Mesenchymal stem cell (in vitro differentiated cells and primary cell): Measurements from ENCODE around the gene PDZD2.

Experiments used
- DNase-seq: peaks from one replicate; pipeline ENCODE4 v3.0.0-alpha.2; 2013
- H2AFZ ChIP-seq: one replicate; pipeline ENCODE4 v1.6.1; 2013; ENCODE audit warnings: low read depth, mild to moderate bottlenecking, control low read depth, inconsistent platforms, low read length, moderate library complexity
- H2AK5ac ChIP-seq: 2 replicates; pipeline ENCODE4 v1.6.1; 2013; ENCODE audit warnings: low read length, moderate library complexity, mild to moderate bottlenecking, inconsistent platforms; ENCODE audit not compliant: severe bottlenecking
- H2BK120ac ChIP-seq: one replicate; pipeline ENCODE4 v1.6.1; 2013; ENCODE audit warnings: low read depth, mild to moderate bottlenecking, inconsistent platforms, low read length, moderate library complexity
- H2BK12ac ChIP-seq, 2 experiments: one replicate each; pipeline ENCODE4 v1.6.1; 2013; ENCODE audit warnings: inconsistent platforms in 2 of 2, low read length in 2 of 2, mild to moderate bottlenecking in 2 of 2, moderate library complexity in 2 of 2, control low read depth in 1 of 2
- H2BK15ac ChIP-seq: one replicate; pipeline ENCODE4 v1.6.1; 2013; ENCODE audit warnings: mild to moderate bottlenecking, low read depth, inconsistent platforms; ENCODE audit not compliant: poor library complexity, severe bottlenecking
- H2BK5ac ChIP-seq: 2 replicates; pipeline ENCODE4 v1.6.1; 2013; ENCODE audit warnings: low read depth, mild to moderate bottlenecking, low read length, control low read depth, inconsistent platforms; ENCODE audit not compliant: poor library complexity, severe bottlenecking
- H3K14ac ChIP-seq, 2 experiments: one replicate each; pipeline ENCODE4 v1.6.1; 2013; ENCODE audit warnings: inconsistent platforms in 2 of 2, low read length in 2 of 2, control low read depth in 1 of 2, mild to moderate bottlenecking in 1 of 2, moderate library complexity in 1 of 2
- H3K18ac ChIP-seq, 2 experiments: one replicate each; pipeline ENCODE4 v1.6.1; 2013; ENCODE audit warnings: inconsistent platforms in 2 of 2, low read length in 2 of 2, control low read depth in 1 of 2, low read depth in 1 of 2, mild to moderate bottlenecking in 1 of 2
- H3K23ac ChIP-seq, 2 experiments: one replicate each; pipeline ENCODE4 v1.6.1; 2013; ENCODE audit warnings: inconsistent platforms in 2 of 2, low read length in 2 of 2, mild to moderate bottlenecking in 2 of 2, moderate library complexity in 2 of 2, control low read depth in 1 of 2
- H3K27ac ChIP-seq: 2 replicates; pipeline ENCODE4 v1.5.1; 2013; ENCODE audit warnings: mild to moderate bottlenecking, moderate library complexity, low read length, control low read depth, inconsistent platforms; ENCODE audit not compliant: poor library complexity, severe bottlenecking
- H3K27me3 ChIP-seq, 2 experiments: 2 replicates each; pipeline versions ENCODE4 v1.6.1 to v1.7.0; 2013; ENCODE audit warnings: low read length in 2 of 2, mild to moderate bottlenecking in 2 of 2, moderate library complexity in 2 of 2, control low read depth in 1 of 2, inconsistent platforms in 1 of 2; ENCODE audit not compliant: control insufficient read depth in 1 of 2, insufficient read depth in 1 of 2
- H3K36me3 ChIP-seq, 2 experiments: 2 replicates each; pipeline versions ENCODE4 v1.6.1 to v1.7.0; 2013; ENCODE audit warnings: low read length in 2 of 2, control low read depth in 1 of 2, inconsistent platforms in 1 of 2, low read depth in 1 of 2, mild to moderate bottlenecking in 1 of 2; ENCODE audit not compliant: insufficient read depth in 2 of 2, control insufficient read depth in 1 of 2
- H3K4ac ChIP-seq, 2 experiments: one replicate each; pipeline ENCODE4 v1.6.1; 2013; ENCODE audit warnings: inconsistent platforms in 2 of 2, low read length in 2 of 2, mild to moderate bottlenecking in 2 of 2, moderate library complexity in 2 of 2, control low read depth in 1 of 2, low read depth in 1 of 2
- H3K4me1 ChIP-seq: 2 replicates; pipeline ENCODE4 v1.6.1; 2013; ENCODE audit warnings: low read depth, low read length, control low read depth; ENCODE audit not compliant: control insufficient read depth, insufficient read depth
- H3K4me2 ChIP-seq: 2 replicates; pipeline ENCODE4 v1.6.1; 2013; ENCODE audit warnings: low read length, mild to moderate bottlenecking, inconsistent platforms; ENCODE audit not compliant: poor library complexity, severe bottlenecking
- H3K4me3 ChIP-seq, 2 experiments: 2 replicates each; pipeline versions ENCODE4 v1.5.1 to v1.7.0; 2013; ENCODE audit warnings: low read length in 2 of 2, mild to moderate bottlenecking in 2 of 2, control low read depth in 1 of 2, low read depth in 1 of 2; ENCODE audit not compliant: insufficient read depth in 1 of 2
- H3K79me1 ChIP-seq: replicated peaks from 2 replicates; pipeline ENCODE4 v1.6.1; 2013; ENCODE audit warnings: mild to moderate bottlenecking, control low read depth, low read length, inconsistent platforms; ENCODE audit not compliant: poor library complexity, severe bottlenecking
- H3K9ac ChIP-seq: 2 replicates; pipeline ENCODE4 v1.7.0; 2013; ENCODE audit warnings: mild to moderate bottlenecking, low read length, moderate library complexity
- H3K9me3 ChIP-seq: 2 replicates; pipeline ENCODE4 v1.7.0; 2013; ENCODE audit warnings: mild to moderate bottlenecking, low read length; ENCODE audit not compliant: control insufficient read depth
- H4K8ac ChIP-seq: one replicate; pipeline ENCODE4 v1.6.1; 2013; ENCODE audit warnings: inconsistent platforms, mild to moderate bottlenecking, low read length, moderate library complexity
- H4K91ac ChIP-seq: one replicate; pipeline ENCODE4 v1.6.1; 2013; ENCODE audit warnings: mild to moderate bottlenecking, low read length, inconsistent platforms
- WGBS: methylation state at CpG from one replicate; pipeline ENCODE4 v1.1.7; 2013; ENCODE audit warnings: mixed read lengths; 5-methylcytosine and 5-hydroxymethylcytosine counted together

Gene PDZD2

GRCh38 chr5:32059761-32060530 lies 421.0 kb downstream of the PDZD2 start:
- Histone ChIP-seq H3K18ac (no peak overlapping the region), H3K4ac (no peak overlapping the region), H4K8ac (no peak overlapping the region), H2AK5ac (no peak overlapping the region), H2BK120ac (no peak overlapping the region), H2AFZ (no peak overlapping the region), H2BK15ac (no peak overlapping the region), H3K4me3 (no peak overlapping the region), H3K4me2 (no peak overlapping the region), H2BK5ac (no peak overlapping the region), H4K91ac (no peak overlapping the region), H3K79me1 (no peaks in the 10 kb centered on the region), H3K14ac (no peak overlapping the region), H3K9me3 (no peaks in the 10 kb centered on the region), H2BK12ac (no peak overlapping the region), H3K4me1 (no peaks in the 10 kb centered on the region), H3K23ac (no peak overlapping the region), H3K27ac (no peak overlapping the region), H3K9ac (no peak overlapping the region), H3K36me3 (no peaks in the 10 kb centered on the region), H3K27me3 (peaks cover 0 to 50% of the 10 kb centered on the region in 2 experiments)
- DNase-seq, result no peak
- 94% methylated on average over 3 of the region's 4 CpGs for WGBS

- Histone ChIP-seq H2AK5ac (no peak overlapping the region), H3K23ac (no peak overlapping the region), H2AFZ (no peak overlapping the region), H3K9ac (no peak overlapping the region), H3K9me3 (no peaks in the 10 kb centered on the region), H3K4me1 (no peaks in the 10 kb centered on the region), H3K14ac (no peak overlapping the region), H2BK12ac (no peak overlapping the region), H3K18ac (no peak overlapping the region), H3K79me1 (no peaks in the 10 kb centered on the region), H3K27ac (no peak overlapping the region), H2BK5ac (no peak overlapping the region), H2BK15ac (no peak overlapping the region), H4K8ac (no peak overlapping the region), H3K4ac (no peak overlapping the region), H3K4me2 (no peak overlapping the region), H2BK120ac (no peak overlapping the region), H3K4me3 (no peak overlapping the region), H3K36me3 (no peaks in the 10 kb centered on the region), H4K91ac (no peak overlapping the region), H3K27me3 (peaks cover 0 to 44% of the 10 kb centered on the region in 2 experiments)
- DNase-seq, result no peak
- no CpG with 5 or more reads among the region's 2 CpGs for WGBS
Measured at GRCh38 chr5:32061236-32061635, 422.3 kb downstream of the PDZD2 start.

GRCh38 chr5:32066448-32066847 lies 427.5 kb downstream of the PDZD2 start:
- H3K4me2 ChIP-seq, result no peak overlapping the region
- no peak overlapping the region for H2BK12ac ChIP-seq
- H3K4ac ChIP-seq, result no peak overlapping the region
- no peaks in the 10 kb centered on the region for H3K9me3 ChIP-seq
- 97% methylated on average over 5 of the region's 5 CpGs for WGBS
- no peak overlapping the region for H3K9ac ChIP-seq
- peaks cover 0 to 37% of the 10 kb centered on the region in 2 experiments for H3K27me3 ChIP-seq
- H4K8ac ChIP-seq, result no peak overlapping the region
- H2BK5ac ChIP-seq, result no peak overlapping the region
- H4K91ac ChIP-seq, result no peak overlapping the region
- H2BK15ac ChIP-seq, result no peak overlapping the region
- DNase-seq, result no peak
- H2BK120ac ChIP-seq, result no peak overlapping the region
- no peak overlapping the region for H2AFZ ChIP-seq
- no peak overlapping the region for H3K27ac ChIP-seq
- no peak overlapping the region for H3K14ac ChIP-seq
- no peaks in the 10 kb centered on the region for H3K36me3 ChIP-seq
- H3K18ac ChIP-seq, result no peak overlapping the region
- no peak overlapping the region for H3K4me3 ChIP-seq
- no peaks in the 10 kb centered on the region for H3K79me1 ChIP-seq
- no peak overlapping the region for H2AK5ac ChIP-seq
- H3K23ac ChIP-seq, result no peak overlapping the region
- H3K4me1 ChIP-seq, result no peaks in the 10 kb centered on the region

GRCh38 chr5:32067774-32068470 lies 429.0 kb downstream of the PDZD2 start:
- H3K9me3 ChIP-seq, result no peaks in the 10 kb centered on the region
- H4K8ac ChIP-seq, result no peak overlapping the region
- no peak overlapping the region for H2BK5ac ChIP-seq
- H3K4me3 ChIP-seq, result no peak overlapping the region
- H3K4me2 ChIP-seq, result no peak overlapping the region
- no peaks in the 10 kb centered on the region for H3K36me3 ChIP-seq
- H4K91ac ChIP-seq, result no peak overlapping the region
- H2AFZ ChIP-seq, result no peak overlapping the region
- no peaks in the 10 kb centered on the region for H3K79me1 ChIP-seq
- H3K9ac ChIP-seq, result no peak overlapping the region
- DNase-seq, result no peak
- H3K18ac ChIP-seq, result no peak overlapping the region
- no peak overlapping the region for H2BK120ac ChIP-seq
- no peak overlapping the region for H3K27ac ChIP-seq
- H3K27me3 ChIP-seq, result peaks cover 0 to 37% of the 10 kb centered on the region in 2 experiments
- WGBS, result 95% methylated on average over 5 of the region's 5 CpGs
- H2BK15ac ChIP-seq, result no peak overlapping the region
- no peak overlapping the region for H3K14ac ChIP-seq
- no peak overlapping the region for H2AK5ac ChIP-seq
- no peaks in the 10 kb centered on the region for H3K4me1 ChIP-seq
- H2BK12ac ChIP-seq, result no peak overlapping the region
- no peak overlapping the region for H3K4ac ChIP-seq
- no peak overlapping the region for H3K23ac ChIP-seq
